Measurements from ENCODE around the gene PRKCA.
"Not testable (repeated sequence)": the region's sequence is repeated elsewhere in the genome, so short reads cannot be mapped to it uniquely, and the experiment has no call there.

PRKCA gene

DNA sequence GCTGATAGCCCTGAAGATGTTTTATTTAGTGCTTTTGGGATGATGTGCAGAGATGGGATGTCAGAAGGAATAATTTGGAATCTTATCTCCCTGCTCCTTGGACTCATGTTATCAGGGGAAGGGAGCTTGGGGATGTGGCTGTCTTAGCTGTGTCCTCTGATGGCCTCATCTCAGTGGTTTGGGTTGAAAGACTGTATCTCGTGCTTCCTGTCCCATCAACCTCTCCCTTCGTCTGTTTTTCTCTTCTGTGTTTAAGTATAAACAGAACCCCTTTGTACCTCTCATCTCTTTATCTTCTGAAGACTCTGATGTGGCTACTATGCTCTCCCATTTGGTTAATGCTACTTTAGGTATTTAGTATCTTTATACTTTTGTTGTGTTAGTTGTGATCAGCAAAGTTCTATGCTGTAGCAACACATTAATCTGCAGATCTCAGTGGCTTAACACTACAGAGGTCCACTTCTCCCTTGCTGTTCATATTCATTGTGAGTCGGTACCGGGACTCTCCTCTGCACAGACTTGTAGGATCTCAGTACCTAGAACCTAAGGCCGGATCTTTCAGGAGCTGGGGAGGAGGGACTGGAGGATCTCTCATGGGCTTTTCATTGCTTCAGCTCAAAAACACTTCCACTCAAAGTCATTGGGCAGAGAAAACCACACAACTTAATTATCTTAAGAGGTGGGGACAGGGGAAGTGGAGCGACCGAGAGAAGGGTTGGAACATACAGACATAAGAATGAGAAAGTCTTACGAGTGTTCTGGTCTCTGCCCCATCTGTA lies 28.8 kb downstream of the PRKCA start:
- no peak for FAIRE-seq

DNA sequence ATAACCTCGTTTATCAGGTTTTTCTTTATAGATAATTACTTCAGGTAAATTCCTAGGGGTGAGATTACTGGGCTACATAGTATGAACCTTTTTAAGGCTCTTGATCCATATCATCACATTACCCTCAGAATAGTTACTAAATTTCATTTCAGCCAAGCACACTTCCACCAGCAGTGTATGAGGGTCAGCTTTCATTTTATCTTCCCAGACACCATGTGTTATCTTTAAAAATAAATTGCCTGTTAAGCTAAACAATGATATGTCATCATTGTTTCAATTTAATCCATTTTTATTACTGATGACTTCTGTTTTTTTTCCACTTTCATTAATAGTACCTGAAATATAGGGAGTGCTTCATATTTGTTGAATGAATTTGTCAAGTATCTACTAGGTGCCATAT lies 33.4 kb downstream of the PRKCA start:
- FAIRE-seq: no peak

DNA sequence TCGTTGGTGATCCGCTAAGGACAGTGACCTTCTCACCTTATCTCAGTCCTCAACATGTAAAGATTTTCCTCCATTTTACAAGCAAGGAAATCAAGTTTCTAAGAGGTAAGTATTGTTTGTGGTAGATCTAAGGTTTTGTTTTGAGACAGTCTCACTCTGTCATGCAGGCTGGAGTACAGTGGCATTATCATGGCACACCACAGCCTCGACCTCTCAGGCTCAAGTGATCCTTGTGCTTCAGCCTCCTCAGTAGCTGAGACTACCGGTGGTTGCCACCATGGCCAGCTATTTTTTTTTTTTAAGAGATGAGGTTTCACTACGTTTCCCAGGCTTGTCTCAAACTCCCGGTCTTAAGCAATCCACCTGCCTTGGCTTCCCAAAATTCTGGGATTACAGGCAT lies 34.9 kb downstream of the PRKCA start:
- no peak for FAIRE-seq

DNA sequence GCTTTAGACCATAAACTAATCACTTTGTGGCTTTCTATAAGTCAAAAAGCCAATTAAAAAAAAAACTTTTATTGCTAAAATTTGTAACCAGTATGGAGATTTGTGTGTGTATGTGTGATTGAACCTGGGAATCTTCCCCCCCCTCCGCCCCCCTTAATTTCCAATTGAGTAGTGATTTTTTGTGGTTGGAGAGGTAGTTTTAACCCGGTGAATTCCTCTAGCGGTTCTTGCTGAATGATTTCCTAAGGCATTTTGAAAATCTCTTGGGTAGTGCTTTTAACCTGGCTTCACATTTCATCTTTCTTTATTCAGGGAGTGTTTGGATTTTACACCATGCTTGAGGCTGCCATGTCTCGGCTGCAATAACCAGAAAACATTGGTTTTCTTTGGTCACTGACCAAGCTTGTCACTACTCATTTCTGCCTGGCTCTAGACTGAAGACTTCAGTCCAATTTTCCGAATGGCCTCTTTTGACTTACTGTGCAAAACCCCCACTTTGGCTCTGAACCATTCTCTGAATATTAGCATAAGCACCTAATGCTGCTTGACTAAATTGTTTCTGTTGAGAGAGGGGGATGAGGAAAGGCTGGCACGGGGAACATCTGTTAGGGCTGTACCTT lies 35.6 kb downstream of the PRKCA start:
- FAIRE-seq: no peak

DNA sequence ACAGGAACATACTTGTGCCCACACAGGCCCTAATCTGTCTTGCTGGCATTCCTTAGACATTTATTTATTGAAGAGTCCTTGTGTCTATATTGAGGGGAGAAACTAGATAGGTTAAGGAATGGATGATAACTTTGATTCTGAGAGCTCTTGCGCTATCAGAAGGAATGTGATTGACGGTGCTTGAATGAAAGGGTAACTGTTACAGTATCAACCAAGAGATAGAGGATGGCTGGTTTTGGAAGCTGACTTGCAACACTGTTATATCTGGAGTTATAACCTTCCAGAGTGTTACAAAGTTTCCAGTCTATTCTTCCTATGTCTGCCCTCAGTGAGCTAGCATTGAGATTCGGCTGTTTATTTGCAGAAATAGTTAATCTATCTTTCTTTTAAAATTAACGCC lies 36.5 kb downstream of the PRKCA start:
- no peak for FAIRE-seq

DNA sequence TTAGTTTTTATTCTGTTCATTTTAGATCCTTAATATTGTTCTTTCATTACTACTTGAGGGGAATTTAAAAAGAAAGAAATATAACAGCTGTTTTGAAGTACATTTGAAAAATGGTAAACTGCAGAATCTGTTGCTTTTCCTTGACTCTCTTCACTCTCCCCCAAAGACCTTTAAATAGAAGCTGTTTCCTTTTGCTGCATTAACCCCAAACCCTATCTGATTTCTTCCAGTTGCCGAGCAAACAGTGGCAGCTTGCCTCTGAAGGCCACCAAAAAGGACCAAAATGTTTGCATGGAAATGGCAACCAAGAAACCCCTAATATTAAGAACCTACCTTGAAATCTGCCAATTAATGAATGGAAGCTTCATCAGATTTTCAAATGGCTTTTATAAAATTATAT lies 37.1 kb downstream of the PRKCA start:
- FAIRE-seq: no peak

DNA sequence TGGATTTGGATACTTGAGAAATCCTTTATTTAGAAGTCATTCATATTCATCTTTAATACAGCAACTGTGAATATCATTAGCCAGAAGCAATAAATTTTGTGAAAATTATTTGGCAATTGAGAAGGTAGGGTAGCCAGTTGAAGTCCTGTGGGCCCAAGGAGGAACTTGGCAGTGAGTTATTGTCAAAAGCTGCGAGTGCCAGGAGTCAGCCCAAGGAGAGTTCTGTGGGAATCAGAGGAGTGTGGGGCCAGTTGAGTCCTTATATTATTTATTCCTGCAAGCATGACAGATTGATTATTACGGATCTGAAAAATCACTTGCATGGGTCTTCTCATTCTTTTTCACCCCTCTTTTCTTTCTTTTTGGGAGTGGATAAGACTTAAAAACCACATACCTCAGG lies 38.3 kb downstream of the PRKCA start:
- FAIRE-seq: no peak

DNA sequence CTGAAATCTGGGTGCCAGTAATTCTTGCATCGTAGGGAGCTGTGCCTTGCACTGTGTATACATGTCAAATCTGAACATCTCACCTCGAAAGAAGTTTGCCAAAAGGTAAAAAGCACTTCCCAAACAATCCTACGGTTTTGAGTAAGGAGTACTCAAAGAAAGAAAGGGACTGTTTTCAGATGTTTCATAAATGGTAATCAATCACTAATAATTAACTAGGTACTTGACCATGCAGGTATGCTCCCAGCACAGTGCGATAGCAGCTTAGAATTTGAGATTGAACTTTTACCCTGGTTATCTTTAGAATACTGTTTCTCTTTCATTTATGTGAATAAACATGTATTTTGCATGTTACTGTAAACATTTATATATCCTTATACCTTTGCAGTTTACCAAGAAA lies 39.0 kb downstream of the PRKCA start:
- no peak for FAIRE-seq

DNA sequence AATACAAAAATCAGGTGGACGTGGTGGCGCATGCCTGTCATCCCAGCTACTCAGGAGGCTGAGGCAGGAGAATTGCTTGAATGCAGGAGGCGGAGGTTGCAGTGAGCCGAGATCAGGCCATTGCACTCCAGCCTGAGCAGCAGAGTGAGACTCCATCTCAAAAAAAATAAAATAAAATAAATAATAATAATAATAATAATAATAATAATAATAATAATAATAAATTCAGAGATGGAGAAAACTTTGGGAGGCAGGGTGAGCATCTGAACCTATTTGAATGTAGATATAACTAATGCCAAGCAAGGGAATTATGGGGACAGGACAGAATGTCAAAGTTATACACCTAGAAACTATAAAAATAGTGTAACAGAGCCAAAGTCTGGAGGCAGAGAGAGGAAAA lies 39.9 kb downstream of the PRKCA start:
- FAIRE-seq: not testable (repeated sequence)

DNA sequence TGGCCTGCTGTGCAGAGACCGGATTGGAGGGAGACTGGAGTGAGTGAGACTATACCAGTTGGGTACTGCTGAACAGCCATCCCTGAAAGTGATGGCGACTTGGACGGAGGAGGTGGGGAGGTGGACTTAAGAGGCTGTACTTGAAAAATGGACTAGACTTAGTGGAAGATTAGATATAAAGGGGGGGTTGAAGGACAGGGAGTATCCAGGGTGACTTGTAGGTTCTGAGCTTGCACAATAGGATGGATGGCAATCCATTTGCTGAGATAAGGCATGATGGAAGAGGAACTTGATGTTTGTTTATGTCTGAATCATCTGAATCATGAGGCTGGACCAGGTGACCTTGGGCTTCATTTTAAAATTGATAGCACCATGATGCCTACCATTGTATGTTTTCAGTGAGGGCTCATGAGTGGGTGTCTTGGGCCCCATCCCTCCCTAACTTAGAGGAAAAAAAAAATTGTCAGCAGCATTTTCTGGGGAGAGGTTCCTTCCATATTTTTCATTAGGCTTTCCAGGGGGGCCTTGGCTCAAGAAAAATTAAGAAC lies 41.2 kb downstream of the PRKCA start:
- FAIRE-seq: no peak

DNA sequence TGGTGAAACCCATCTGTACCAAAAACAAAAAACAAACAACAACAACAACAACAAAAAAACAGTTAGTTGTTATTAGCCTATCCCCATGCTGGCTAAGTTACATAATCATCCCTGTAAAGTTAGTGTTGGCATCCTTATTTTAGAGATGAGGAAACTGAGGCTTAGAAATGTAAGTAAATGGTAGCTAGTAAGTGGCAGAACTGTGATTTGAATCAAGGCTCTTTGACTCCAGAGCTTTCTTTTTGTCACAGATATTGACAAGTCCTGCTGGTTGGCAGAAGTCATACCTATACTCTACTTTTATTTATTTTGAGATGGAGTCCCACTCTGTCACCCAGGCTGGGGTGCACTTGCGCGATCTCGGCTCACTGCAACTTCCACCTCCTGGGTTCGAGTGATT lies 42.1 kb downstream of the PRKCA start:
- FAIRE-seq: no peak

DNA sequence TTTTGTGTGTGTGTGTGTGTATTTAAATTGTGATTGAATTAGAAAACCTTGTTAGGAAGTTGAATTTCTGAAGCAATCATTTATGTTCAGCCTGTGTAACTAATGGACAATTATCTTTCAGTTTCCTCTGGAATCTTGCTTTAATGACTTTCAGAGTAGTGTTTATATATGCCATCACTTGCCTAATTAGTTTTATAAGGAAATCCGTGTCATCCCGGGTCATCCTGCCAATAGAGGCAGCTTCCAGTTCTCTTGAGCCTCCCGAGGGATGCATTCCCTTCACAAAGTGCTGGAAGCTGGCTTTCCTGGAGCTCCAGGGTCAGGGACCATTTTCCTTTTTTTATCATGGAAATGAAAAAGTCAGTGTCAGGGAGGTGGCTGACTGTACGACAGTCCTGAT lies 42.9 kb downstream of the PRKCA start:
- no peak for FAIRE-seq

DNA sequence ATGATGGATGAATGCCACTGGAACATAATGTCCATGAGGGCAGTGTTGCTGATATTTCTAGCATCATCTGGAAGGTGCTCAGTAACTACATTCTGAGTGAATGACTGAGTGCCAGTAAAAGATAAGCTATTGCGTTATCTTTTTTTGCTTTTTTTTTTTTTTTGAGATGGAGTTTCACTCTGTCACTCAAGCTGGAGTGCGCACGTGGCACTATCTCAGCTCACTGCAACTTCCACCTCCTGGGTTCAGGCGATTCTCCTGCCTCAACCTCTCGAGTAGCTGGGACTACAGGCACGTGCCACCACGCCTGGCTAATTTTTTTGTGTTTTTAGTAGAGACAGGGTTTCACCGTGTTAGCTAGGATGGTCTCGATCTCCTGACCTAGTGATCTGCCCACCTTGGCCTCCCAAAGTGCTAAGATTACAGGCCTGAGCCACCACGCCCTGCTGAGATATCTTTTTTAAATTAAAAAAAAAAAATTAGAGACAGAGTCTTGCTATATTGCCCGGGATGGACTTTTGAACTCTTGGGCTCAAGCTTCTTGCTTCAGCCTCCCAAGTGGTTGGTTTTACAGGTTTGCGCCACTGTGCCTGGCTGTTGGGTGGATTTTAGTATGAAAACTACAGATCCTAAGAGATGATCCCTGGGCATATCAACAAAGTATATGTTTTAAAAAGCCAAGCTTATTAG lies 43.7 kb downstream of the PRKCA start:
- not testable (repeated sequence) for FAIRE-seq

DNA sequence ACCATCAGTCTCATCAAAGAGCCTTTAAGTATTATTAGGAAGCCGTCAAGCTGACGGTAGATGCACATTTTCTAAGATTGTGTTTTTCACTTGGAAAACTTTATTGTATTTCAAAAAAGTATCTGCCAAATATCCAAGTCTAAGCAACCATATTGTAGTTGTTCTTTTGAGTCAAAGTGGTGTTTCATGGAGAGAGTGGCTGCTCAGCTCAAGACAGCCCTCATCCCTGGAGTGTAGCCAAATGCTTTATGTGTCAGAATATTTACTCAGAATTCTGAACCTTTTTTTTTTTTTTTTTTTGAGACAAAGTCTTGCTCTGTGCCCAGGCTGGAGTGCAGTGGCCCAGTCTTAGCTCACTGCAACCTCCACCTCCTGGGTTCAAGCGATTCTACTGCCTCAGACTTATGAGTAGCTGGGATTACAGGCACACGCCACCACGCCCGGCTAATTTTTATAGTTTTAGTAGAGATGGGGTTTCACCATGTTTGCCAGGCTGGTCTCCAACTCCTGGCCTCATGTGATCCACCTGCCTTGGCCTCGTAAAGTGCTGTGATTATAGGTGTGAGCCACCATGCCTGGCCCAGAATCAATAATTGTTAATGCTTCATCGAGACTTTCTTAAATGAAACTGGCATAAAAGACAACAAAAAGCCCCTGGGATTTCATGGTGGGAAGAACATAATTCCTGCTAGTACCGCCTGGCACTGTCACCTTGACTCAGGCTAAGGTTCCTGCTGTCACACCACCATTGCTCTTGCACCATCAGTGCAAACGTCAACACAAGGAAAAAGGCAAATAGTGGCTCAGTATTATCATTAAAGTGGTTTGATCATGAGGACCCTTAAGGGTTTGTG lies 45.5 kb downstream of the PRKCA start:
- no peak for FAIRE-seq

DNA sequence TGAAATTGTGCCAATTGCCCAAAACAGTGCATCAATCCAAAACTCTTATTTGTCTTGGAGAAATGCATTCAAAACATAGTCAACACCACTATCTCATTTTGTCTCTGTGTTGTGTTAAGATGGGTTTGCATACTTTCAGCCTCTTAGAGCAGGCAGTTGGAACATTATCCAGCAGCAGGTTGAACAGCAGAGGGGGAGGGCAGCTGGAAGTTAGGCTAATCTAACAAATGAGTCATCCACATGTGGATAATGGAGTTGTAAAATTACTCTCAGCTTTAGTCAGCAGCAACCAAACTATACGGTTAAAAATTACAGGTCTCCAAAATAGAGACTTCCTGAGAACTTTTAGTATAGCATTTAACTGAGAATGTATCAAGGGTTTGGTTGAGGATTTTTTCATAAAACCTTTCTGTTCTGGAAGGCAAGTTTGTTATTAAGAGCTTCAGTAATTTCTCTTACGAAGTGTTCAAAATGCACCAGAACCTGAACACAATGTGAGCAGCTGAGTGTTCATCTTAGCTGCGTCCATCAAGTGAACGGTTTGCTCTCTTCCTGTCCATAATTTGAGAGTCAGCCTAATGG lies 46.3 kb downstream of the PRKCA start:
- no peak for FAIRE-seq

DNA sequence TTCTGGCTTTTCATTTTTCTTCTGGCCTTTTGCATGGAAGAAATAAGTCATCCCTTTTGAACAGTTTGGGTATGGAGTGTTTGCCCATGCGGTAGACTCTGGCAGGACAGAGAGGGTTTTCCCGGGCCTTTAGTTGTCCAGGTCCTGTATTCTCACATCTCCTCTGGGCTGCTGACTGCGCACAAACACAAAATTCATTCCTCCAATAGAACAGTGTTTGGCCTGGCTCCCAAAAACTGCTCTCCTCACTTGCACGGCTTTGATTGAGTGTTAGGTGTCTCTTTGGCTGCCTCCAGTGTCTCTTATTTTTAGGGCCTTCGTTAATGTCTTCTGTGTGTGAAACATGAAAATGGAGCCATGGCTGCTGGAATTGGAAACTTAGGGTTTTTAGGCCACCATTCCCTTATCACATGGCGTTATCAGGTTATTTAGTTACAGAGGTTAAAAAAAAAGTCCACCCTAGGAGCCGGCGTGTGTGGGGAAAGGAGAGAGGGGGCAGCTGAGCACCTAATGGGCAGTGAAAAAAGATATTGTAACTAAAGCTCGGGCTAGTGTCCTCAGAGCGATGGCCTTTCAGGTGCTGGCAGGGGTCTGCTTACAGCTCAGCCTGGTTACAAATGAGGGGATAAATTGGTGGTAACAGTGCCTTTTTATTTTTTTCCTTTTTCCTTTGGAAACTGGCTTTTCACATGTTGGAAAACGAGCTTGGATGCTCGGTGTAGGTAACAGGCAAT lies 47.3 kb downstream of the PRKCA start:
- FAIRE-seq: no peak

DNA sequence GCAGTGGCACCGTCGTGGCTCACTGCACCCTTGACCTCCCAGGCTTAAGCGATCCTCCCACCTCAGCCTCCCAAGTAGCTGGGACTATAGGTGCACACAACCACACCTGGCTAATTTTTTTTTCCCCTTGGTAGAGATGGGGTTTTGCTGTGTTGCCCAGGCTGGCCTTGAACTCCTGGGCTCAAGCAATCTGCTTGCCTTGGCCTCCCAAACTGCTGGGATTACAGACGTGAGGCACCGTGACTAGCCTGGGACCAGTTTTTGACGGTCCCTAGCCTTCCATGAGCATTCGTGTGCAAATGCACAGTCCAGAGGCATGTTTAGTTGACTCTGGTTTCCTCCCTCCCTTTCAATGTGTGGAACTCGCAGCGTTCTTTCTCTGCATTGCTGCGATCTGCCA lies 48.2 kb downstream of the PRKCA start:
- not testable (repeated sequence) for FAIRE-seq

DNA sequence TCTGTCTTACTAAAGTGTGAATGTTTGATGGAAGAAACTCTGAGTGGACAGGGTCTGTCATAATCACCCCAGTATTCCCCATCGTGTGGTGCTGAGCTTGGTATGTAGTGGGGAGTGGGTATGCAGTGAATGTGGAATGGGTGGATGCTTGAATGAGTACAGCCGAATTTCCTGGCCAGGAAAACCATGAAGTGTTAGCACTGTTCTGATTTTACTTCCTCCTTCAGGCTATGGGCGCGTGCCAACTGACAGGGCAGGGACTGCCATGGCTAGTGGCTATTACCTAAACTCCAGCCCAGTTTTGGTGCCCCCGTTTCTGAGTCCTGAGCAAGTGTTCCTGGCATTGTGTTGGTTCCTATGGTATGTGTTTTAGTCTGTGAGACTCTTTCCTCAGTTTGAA lies 48.6 kb downstream of the PRKCA start:
- no peak for FAIRE-seq

DNA sequence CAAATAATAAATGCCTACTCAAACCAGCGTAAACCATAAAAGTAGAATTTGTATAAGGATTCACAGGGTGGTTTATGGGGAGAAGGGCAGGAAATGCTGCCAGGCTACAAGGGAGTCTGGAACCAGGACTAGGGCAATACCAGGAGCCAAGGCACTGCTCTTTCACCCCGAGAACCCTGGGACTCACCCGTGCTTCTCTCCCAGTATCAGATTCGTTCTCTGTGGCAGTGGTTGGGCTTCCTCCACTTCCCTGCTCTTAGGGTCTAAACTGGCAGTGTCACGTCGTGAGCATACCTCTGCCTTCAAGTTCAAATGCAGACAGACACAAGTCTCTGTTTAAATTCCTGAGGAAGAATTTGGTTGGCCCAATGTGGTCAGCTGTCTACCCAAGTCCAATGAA lies 49.3 kb downstream of the PRKCA start:
- no peak for FAIRE-seq

DNA sequence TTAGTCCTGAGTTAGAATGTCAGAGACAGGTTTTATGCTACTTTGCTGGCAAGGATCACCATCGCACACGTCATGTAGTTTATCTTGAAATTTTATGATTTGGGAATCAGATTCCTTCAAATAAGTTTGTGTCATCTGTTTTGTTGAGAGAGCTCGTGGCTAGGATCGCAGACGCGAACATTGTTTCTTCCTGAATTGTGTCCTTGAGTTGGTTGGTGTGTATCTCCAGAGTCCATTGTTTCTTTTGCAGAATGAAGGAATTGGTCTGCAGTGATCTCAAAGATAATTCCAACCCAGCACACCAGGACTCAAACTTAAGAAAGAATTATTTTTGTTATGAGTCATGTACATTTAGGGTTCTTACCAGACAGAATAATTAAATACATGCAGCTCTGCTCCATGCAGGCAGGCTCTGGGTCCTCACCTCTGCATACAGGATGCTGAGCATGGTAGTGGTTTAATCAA lies 51.6 kb downstream of the PRKCA start:
- FAIRE-seq: no peak

DNA sequence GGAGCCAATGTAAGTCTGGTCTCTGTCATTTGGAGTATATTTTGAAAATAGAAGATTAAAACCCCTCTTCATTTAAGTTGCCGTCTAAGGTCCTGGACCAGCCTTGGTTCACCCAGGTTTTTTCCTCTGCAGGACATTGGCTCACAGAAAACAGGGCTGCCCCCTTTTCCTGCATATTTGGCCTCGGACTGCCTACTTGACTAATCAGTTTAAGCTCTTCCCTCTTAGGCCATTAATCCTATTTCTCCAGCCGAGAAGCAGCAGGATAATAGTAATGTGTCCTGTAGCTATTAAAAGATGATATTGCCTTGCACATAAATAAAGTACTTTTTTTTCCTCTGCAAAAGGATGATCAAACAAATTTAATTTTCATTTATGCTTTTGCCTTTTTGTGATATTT lies 52.1 kb downstream of the PRKCA start:
- peak; percentile 70 for FAIRE-seq

DNA sequence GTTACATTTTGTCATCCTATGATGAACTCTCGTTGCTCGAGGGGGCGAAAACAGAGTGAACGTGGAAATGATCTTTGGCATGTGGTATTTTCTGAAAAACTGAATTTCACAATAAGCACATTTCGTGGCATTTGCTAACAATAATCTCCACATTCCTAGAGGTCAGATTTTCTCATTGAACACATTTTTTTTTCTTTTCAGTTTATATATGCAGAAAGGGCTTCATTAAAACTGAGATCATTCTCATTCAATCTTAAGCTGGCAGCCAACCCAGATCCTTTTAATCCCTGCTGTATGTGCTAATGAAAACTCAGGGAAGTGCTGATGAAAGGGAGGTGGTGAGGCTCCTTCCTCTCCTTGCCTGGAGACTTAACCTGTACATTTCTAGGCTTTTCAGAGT lies 52.6 kb downstream of the PRKCA start:
- FAIRE-seq: no peak

Measured in G401.6 (cell line).